ENCODE measurements around the gene CYB5B.

DNA sequence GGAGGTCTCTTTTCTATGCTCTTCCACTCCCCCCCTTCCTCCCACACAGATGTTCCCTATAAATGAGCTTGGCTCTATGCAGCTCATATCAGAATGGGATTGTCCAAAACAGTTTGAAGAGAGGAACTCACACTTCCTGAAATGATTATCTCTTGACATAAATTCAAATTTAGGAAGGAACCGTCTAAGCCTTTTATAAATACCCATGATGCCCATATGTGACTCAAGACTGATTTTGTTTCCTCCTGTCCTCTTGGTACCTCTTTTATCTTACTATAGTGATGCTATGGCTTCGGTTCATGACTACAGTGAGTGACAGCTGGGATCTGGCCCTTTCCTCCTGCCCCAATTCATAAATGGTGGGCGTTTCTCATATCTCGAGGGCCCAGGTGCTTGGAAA, 22.0 kb upstream of the CYB5B start:
- no peak for TF ChIP-seq POLR2A (IDR thresholded peaks at IDR 0.05; ENCODE audit: low read length)
- TF ChIP-seq GATA1 (IDR thresholded peaks at IDR 0.05; ENCODE audit: low read depth, low read length), result no peak
